IMR-90 (cell line): ENCODE data around the gene HCLS1. TPM values are rescaled to one million over a fixed set of nuclear protein-coding genes. Genes with fewer than 3 reads are reported as not detected.

ENCODE experiments used
- ATAC-seq: fragments of 200-7000 bp; cut with Tn5 transposase; 2 replicates; pipeline ENCODE4 v1.9.1; 2020; ENCODE audit warnings: low read depth, mild to moderate bottlenecking, moderate library complexity
- BruUV-seq: library from RNA; stranded (reverse); fragments of 400-500 nt; replicated peaks from 2 replicates; lab custom pipeline; 2021; lab: Mats Ljungman, UMichigan
- CTCF ChIA-PET: fragments of 300-600 bp; formaldehyde crosslinking; extraction: SDS; loops from one replicate; lab custom pipeline; 2021; ENCODE audit warnings: antibody characterized with exemption; lab: Yijun Ruan, JAX
- POLR2A ChIA-PET: fragments of 300-600 bp; sonication (Branson Sonifier 250); formaldehyde crosslinking; loops from one replicate; lab custom pipeline; 2022; ENCODE audit warnings: antibody characterized with exemption; ENCODE audit not compliant: unreplicated experiment; lab: Charles Lee
- DNase-seq: peaks from one replicate; pipeline ENCODE4 v3.0.0; 2013
- H2AFZ ChIP-seq: replicated peaks from 2 replicates; pipeline ENCODE3; 2013; ENCODE audit warnings: low read length, mild to moderate bottlenecking; ENCODE audit not compliant: poor library complexity
- H2AK5ac ChIP-seq: 2 replicates; pipeline ENCODE4 v1.6.1; 2013; ENCODE audit warnings: low read depth, low read length, inconsistent platforms
- H2AK9ac ChIP-seq: replicated peaks from 2 replicates; pipeline ENCODE3; 2013; ENCODE audit warnings: mild to moderate bottlenecking, low read depth, low read length, moderate library complexity; ENCODE audit not compliant: poor library complexity
- H2BK120ac ChIP-seq: 2 replicates; pipeline ENCODE4 v1.6.1; 2013; ENCODE audit warnings: low read depth, low read length, inconsistent platforms
- H2BK15ac ChIP-seq: 3 replicates; pipeline ENCODE4 v1.6.1; 2013; ENCODE audit warnings: low read depth, low read length, inconsistent platforms
- H2BK20ac ChIP-seq: 2 replicates; pipeline ENCODE4 v1.6.1; 2013; ENCODE audit warnings: low read depth, mild to moderate bottlenecking, inconsistent platforms, low read length, moderate library complexity
- H2BK5ac ChIP-seq: 2 replicates; pipeline ENCODE4 v1.6.1; 2013; ENCODE audit warnings: mild to moderate bottlenecking, low read depth, low read length, inconsistent platforms; ENCODE audit not compliant: poor library complexity, severe bottlenecking
- H3K14ac ChIP-seq: replicated peaks from 2 replicates; pipeline ENCODE4 v1.6.1; 2013; ENCODE audit warnings: low read depth, low read length, inconsistent platforms
- H3K18ac ChIP-seq: 2 replicates; pipeline ENCODE4 v1.6.1; 2013; ENCODE audit warnings: low read depth, low read length, control low read depth
- H3K23ac ChIP-seq: 2 replicates; pipeline ENCODE4 v1.6.1; 2013; ENCODE audit warnings: low read depth, low read length, inconsistent platforms
- H3K27ac ChIP-seq: 2 replicates; pipeline ENCODE4 v1.5.1; 2013; ENCODE audit warnings: mild to moderate bottlenecking, control low read depth, low read length; ENCODE audit not compliant: insufficient read depth
- H3K27me3 ChIP-seq: 2 replicates; pipeline ENCODE4 v1.6.1; 2013; ENCODE audit warnings: low read length; ENCODE audit not compliant: control insufficient read depth, insufficient read depth
- H3K36me3 ChIP-seq: 2 replicates; pipeline ENCODE4 v1.6.1; 2013; ENCODE audit warnings: low read length, mixed read lengths; ENCODE audit not compliant: control insufficient read depth, insufficient read depth
- H3K4ac ChIP-seq: 2 replicates; pipeline ENCODE4 v1.6.1; 2013; ENCODE audit warnings: low read depth, low read length, inconsistent platforms
- H3K4me1 ChIP-seq: 2 replicates; pipeline ENCODE4 v1.6.1; 2013; ENCODE audit warnings: low read length, mixed read lengths; ENCODE audit not compliant: control insufficient read depth, insufficient read depth
- H3K4me2 ChIP-seq: 2 replicates; pipeline ENCODE4 v1.6.1; 2013; ENCODE audit warnings: low read depth, mild to moderate bottlenecking, control low read depth, low read length, moderate library complexity
- H3K4me3 ChIP-seq: 2 replicates; pipeline ENCODE4 v1.5.1; 2013; ENCODE audit warnings: low read depth, mild to moderate bottlenecking, control low read depth, low read length, moderate library complexity; ENCODE audit not compliant: insufficient read depth
- H3K56ac ChIP-seq: 2 replicates; pipeline ENCODE4 v1.6.1; 2013; ENCODE audit warnings: low read length, inconsistent platforms; ENCODE audit not compliant: insufficient read depth; ENCODE audit errors: extremely low read depth
- H3K79me1 ChIP-seq, 2 experiments: 2 replicates each; pipeline ENCODE4 v1.6.1; 2013; ENCODE audit warnings: low read length in 2 of 2, inconsistent platforms in 1 of 2, low read depth in 1 of 2
- H3K9ac ChIP-seq: 2 replicates; pipeline ENCODE4 v1.6.1; 2013; ENCODE audit warnings: low read depth, low read length, control low read depth
- H3K9me1 ChIP-seq: 2 replicates; pipeline ENCODE4 v1.6.1; 2013; ENCODE audit warnings: low read length, inconsistent platforms; ENCODE audit not compliant: insufficient read depth
- H3K9me3 ChIP-seq: 2 replicates; pipeline ENCODE4 v1.6.1; 2013; ENCODE audit warnings: low read length; ENCODE audit not compliant: control insufficient read depth, insufficient read depth
- H4K20me1 ChIP-seq: 2 replicates; pipeline ENCODE4 v1.6.1; 2013; ENCODE audit warnings: low read length, inconsistent platforms; ENCODE audit not compliant: insufficient read depth
- H4K5ac ChIP-seq: 2 replicates; pipeline ENCODE4 v1.6.1; 2013; ENCODE audit warnings: mild to moderate bottlenecking, low read depth, low read length, control low read depth
- H4K8ac ChIP-seq, 2 experiments: 2 replicates each; pipeline ENCODE4 v1.6.1; 2013; ENCODE audit warnings: low read depth in 2 of 2, low read length in 2 of 2, control low read depth in 1 of 2, inconsistent platforms in 1 of 2
- H4K91ac ChIP-seq: 2 replicates; pipeline ENCODE4 v1.6.1; 2013; ENCODE audit warnings: low read depth, low read length, inconsistent platforms; ENCODE audit not compliant: insufficient read depth
- BHLHE40 ChIP-seq: fragments of 150-350 bp; IDR thresholded peaks from 2 replicates; pipeline ENCODE4 v1.6.1; 2016; ENCODE audit warnings: mild to moderate bottlenecking, low read depth, low read length
- CHD1 ChIP-seq: IDR thresholded peaks from 2 replicates; pipeline ENCODE4 v1.6.1; 2012; ENCODE audit warnings: low read depth, low read length, improper control_type of control experiment
- FOS ChIP-seq: fragments of 150-350 bp; IDR thresholded peaks from 2 replicates; pipeline ENCODE4 v1.6.1; 2016; ENCODE audit warnings: low read depth, low read length
- MAFK ChIP-seq: IDR thresholded peaks from 2 replicates; pipeline ENCODE4 v1.6.1; 2012; ENCODE audit warnings: low read depth, low read length, improper control_type of control experiment
- MAZ ChIP-seq: IDR thresholded peaks from 2 replicates; pipeline ENCODE4 v1.6.1; 2012; ENCODE audit warnings: low read depth, mild to moderate bottlenecking, low read length, improper control_type of control experiment, moderate library complexity, borderline replicate concordance
- MXI1 ChIP-seq: IDR thresholded peaks from 2 replicates; pipeline ENCODE4 v1.6.1; 2012; ENCODE audit warnings: low read depth, mild to moderate bottlenecking, low read length, moderate library complexity, borderline replicate concordance
- NFE2L2 ChIP-seq: fragments of 150-350 bp; IDR thresholded peaks from 2 replicates; pipeline ENCODE4 v1.6.1; 2016; ENCODE audit warnings: low read depth, mild to moderate bottlenecking, low read length
- POLR2A ChIP-seq: IDR thresholded peaks from 2 replicates; pipeline ENCODE4 v1.6.1; 2012; ENCODE audit warnings: mild to moderate bottlenecking, low read depth, low read length
- RAD21 ChIP-seq: IDR thresholded peaks from 2 replicates; pipeline ENCODE4 v1.6.1; 2012; ENCODE audit warnings: low read length, improper control_type of control experiment
- RCOR1 ChIP-seq: IDR thresholded peaks from 2 replicates; pipeline ENCODE4 v1.6.1; 2012; ENCODE audit warnings: mild to moderate bottlenecking, low read length, improper control_type of control experiment; ENCODE audit not compliant: insufficient replicate concordance
- RFX5 ChIP-seq: IDR thresholded peaks from 2 replicates; pipeline ENCODE4 v1.8.0; 2012; ENCODE audit warnings: low read depth, mild to moderate bottlenecking, low read length, moderate library complexity
- SMC3 ChIP-seq: fragments of 150-350 bp; IDR thresholded peaks from 2 replicates; pipeline ENCODE4 v1.6.1; 2016; ENCODE audit warnings: low read depth, mild to moderate bottlenecking, antibody characterized with exemption, low read length, moderate library complexity
- WGBS, 2 experiments: methylation state at CpG; one replicate each; pipeline versions ENCODE4 v1.1.5 to v1.1.7; 2013; ENCODE audit warnings: missing lambda C conversion rate in 2 of 2; ENCODE audit not compliant: insufficient read length in 1 of 2; ENCODE audit errors: extremely low coverage in 2 of 2; 5-methylcytosine and 5-hydroxymethylcytosine counted together
- dilution Hi-C: fragments of 300-500 bp; cut with HindIII; formaldehyde crosslinking; loops from one replicate; pipeline ENCODE4 v1.14.3; 2018; ENCODE audit warnings: low sequenced_read_pairs; ENCODE audit not compliant: unreplicated experiment
- in situ Hi-C: fragments of 300-500 bp; cut with MboI; formaldehyde crosslinking; loops from 3 replicates; pipeline ENCODE4 v1.14.3; 2019; ENCODE audit warnings: low sequenced_read_pairs, inconsistent platforms, mixed read lengths
- intact Hi-C: fragments of 100-400 bp; cut with micrococcal nuclease; formaldehyde crosslinking; loops from 2 replicates; pipeline ENCODE4 v1.10.0; 2022
- polyA plus RNA-seq, 3 experiments: library from polyadenylated mRNA; depleted of rRNA; stranded (reverse); fragments of >200 nt; gene quantifications; 2 replicates each; pipeline ENCODE4 v1.2.3, GENCODE V29; 2012; ENCODE audit warnings: low replicate concordance in 1 of 3
- total RNA-seq: library from RNA; depleted of rRNA; stranded (reverse); fragments of >200 nt; gene quantifications from 2 replicates; pipeline ENCODE4 v1.2.3, GENCODE V29; 2012
- TF ChIP-seq, protein P1 (sequence below): conservative IDR thresholded peaks from 2 replicates; pipeline ENCODE4 v1.5.1; 2012; ENCODE audit warnings: mild to moderate bottlenecking, low read depth, low read length, improper control_type of control experiment
- TF ChIP-seq, protein P2 (sequence below): fragments of 150-350 bp; IDR thresholded peaks from 2 replicates; pipeline ENCODE4 v1.6.1; 2017; ENCODE audit warnings: mild to moderate bottlenecking, antibody characterized with exemption, low read length, low read depth

The HCLS1 gene
- total and polyA plus RNA-seq, 2 of the 4 experiments (the other 2 are of a cell fraction) = 0.54 to 0.67 TPM

DNA sequence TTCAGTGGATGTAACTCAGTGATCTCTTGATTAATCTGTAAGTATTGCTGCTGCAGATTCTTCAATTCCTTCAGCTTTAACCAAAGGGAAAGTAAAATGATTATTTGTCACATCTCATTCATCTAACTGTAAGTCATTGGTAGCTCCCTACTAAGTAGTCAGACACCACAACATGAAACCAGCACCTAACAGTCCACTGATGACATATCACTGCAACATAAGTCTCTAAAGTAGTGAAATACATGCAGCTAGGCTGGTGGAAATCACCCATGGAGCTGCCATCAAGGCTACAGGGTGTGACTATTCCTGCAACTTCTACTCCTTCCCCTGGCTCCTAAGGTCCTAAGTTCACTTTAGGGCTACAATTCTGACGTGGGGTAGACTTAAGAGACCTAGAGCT lies 21.1 kb upstream of the HCLS1 start:
- no peak overlapping the region for H3K56ac ChIP-seq
- no peak overlapping the region for H2BK15ac ChIP-seq
- TF ChIP-seq CHD1 (no peak), RAD21 (no peak), NFE2L2 (no peak), FOS (no peak), MAZ (no peak), MAFK (no peak), BHLHE40 (no peak), SMC3 (no peak), MXI1 (no peak), RCOR1 (no peak), POLR2A (no peak), RFX5 (no peak)
- TF ChIP-seq, protein P1, sequence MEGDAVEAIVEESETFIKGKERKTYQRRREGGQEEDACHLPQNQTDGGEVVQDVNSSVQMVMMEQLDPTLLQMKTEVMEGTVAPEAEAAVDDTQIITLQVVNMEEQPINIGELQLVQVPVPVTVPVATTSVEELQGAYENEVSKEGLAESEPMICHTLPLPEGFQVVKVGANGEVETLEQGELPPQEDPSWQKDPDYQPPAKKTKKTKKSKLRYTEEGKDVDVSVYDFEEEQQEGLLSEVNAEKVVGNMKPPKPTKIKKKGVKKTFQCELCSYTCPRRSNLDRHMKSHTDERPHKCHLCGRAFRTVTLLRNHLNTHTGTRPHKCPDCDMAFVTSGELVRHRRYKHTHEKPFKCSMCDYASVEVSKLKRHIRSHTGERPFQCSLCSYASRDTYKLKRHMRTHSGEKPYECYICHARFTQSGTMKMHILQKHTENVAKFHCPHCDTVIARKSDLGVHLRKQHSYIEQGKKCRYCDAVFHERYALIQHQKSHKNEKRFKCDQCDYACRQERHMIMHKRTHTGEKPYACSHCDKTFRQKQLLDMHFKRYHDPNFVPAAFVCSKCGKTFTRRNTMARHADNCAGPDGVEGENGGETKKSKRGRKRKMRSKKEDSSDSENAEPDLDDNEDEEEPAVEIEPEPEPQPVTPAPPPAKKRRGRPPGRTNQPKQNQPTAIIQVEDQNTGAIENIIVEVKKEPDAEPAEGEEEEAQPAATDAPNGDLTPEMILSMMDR = no peak
- TF ChIP-seq, protein P2, sequence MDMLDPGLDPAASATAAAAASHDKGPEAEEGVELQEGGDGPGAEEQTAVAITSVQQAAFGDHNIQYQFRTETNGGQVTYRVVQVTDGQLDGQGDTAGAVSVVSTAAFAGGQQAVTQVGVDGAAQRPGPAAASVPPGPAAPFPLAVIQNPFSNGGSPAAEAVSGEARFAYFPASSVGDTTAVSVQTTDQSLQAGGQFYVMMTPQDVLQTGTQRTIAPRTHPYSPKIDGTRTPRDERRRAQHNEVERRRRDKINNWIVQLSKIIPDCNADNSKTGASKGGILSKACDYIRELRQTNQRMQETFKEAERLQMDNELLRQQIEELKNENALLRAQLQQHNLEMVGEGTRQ = no peak
- no peak overlapping the region for H4K91ac ChIP-seq
- no TSS peak for BruUV-seq
- no CpG with 5 or more reads among the region's 1 CpG for WGBS, 2 experiments
- intact Hi-C loops = no loop called here
- no peak overlapping the region for H2BK20ac ChIP-seq
- no peak overlapping the region for H3K23ac ChIP-seq
- no peak overlapping the region for H2BK120ac ChIP-seq
- ChIA-PET CTCF (no interaction called here), POLR2A (interaction anchor here (0.6 kb wide), 1 partner anchor 11 kb away, joined by 17 read pairs; no protein-coding TSS in a partner anchor)
- no peak for ATAC-seq
- no peak overlapping the region for H2AK9ac ChIP-seq
- dilution Hi-C loops = no loop called here
- H4K20me1 ChIP-seq = no peaks in the 10 kb centered on the region
- H2AK5ac ChIP-seq = no peak overlapping the region
- H3K79me1 ChIP-seq = 0 out of 4 replicates have a peak, but pooled peaks cover 0 to 8% of the 10 kb centered on the region in 2 experiments
- H3K27me3 ChIP-seq = no peaks in the 10 kb centered on the region
- no peak overlapping the region for H2BK5ac ChIP-seq
- no peak overlapping the region for H3K4ac ChIP-seq
- peaks cover 22% of the 10 kb centered on the region for H3K36me3 ChIP-seq
- no peak overlapping the region for H4K8ac ChIP-seq
- H3K9ac ChIP-seq = no peak overlapping the region
- H3K18ac ChIP-seq = no peak overlapping the region
- H3K9me1 ChIP-seq = peaks cover 3% of the 10 kb centered on the region; the same call in 1 of the 2 replicates
- in situ Hi-C loops = no loop called here
- H3K14ac ChIP-seq = no peak overlapping the region
- no peaks in the 10 kb centered on the region for H3K9me3 ChIP-seq
- H3K4me1 ChIP-seq = no peaks in the 10 kb centered on the region
- H2AFZ ChIP-seq = no peak overlapping the region
- no peak overlapping the region for H4K5ac ChIP-seq
- no peak overlapping the region for H3K4me3 ChIP-seq
- no peak overlapping the region for H3K27ac ChIP-seq
- no peak overlapping the region for H3K4me2 ChIP-seq
- DNase-seq = no peak
